A549 (cell line): ENCODE measurements around the gene CCDC102B. TPM values are rescaled to one million over a fixed set of nuclear protein-coding genes. Genes with fewer than 3 reads are reported as not detected.

ENCODE experiments used
- ATAC-seq, 2 experiments: fragments of 200-7000 bp in 1 of 2; fragments of >200 bp in 1 of 2; cut with Nextera tagmentation in 1 of 2; cut with Tn5 transposase in 1 of 2; 3 replicates each; pipeline versions ENCODE4 v1.8.0 to v1.9.1; 2018 to 2020; ENCODE audit warnings: mild to moderate bottlenecking in 1 of 2, moderate library complexity in 1 of 2
- CTCF ChIA-PET: fragments of 300-600 bp; sonication (Branson Sonifier 250); formaldehyde crosslinking; extraction: SDS; loops from one replicate; lab custom pipeline; 2021; ENCODE audit warnings: antibody characterized with exemption, inconsistent platforms; lab: Yijun Ruan, JAX
- POLR2A ChIA-PET: fragments of 350-600 bp; formaldehyde crosslinking; extraction: SDS; loops from one replicate; lab custom pipeline; 2021; ENCODE audit warnings: antibody characterized with exemption, inconsistent platforms; lab: Yijun Ruan, JAX
- DNase-seq, 2 experiments: peaks; one replicate each; pipeline versions ENCODE4 v3.0.0 to v3.0.0-alpha.2; 2011 to 2016; ENCODE audit warnings: low read depth in 1 of 2, low spot score in 1 of 2
- FAIRE-seq: peaks from 2 replicates; lab custom pipeline; 2011; peaks lifted over from hg19 to GRCh38; lab: Jason Lieb, UNC
- H3K27ac ChIP-seq, 2 experiments: fragments of >200 bp; sonication (Bioruptor Twin); formaldehyde crosslinking; 3 replicates each; pipeline ENCODE4 v1.5.1; 2016 to 2017
- H3K4me1 ChIP-seq: fragments of >200 bp; sonication (Bioruptor Twin); formaldehyde crosslinking; 3 replicates; pipeline ENCODE4 v1.6.1; 2016
- H3K4me2 ChIP-seq: fragments of >200 bp; sonication (Bioruptor Twin); formaldehyde crosslinking; 3 replicates; pipeline ENCODE4 v1.6.1; 2016
- H3K4me3 ChIP-seq: fragments of >200 bp; sonication (Bioruptor Twin); formaldehyde crosslinking; 3 replicates; pipeline ENCODE4 v1.5.1; 2016
- H3K9me3 ChIP-seq: fragments of >200 bp; sonication (Bioruptor Twin); formaldehyde crosslinking; 3 replicates; pipeline ENCODE4 v1.6.1; 2016
- CBX2 ChIP-seq: fragments of 200-600 bp; sonication (generic); IDR thresholded peaks from 2 replicates; pipeline ENCODE4 v1.6.1; 2016; ENCODE audit warnings: low read depth, mild to moderate bottlenecking, borderline replicate concordance
- E2F6 ChIP-seq: IDR thresholded peaks from 2 replicates; pipeline ENCODE4 v1.6.1; 2012; ENCODE audit warnings: low read depth, borderline replicate concordance
- EHMT2 ChIP-seq: fragments of 200-600 bp; sonication (generic); IDR thresholded peaks from 2 replicates; pipeline ENCODE4 v1.6.1; 2016; ENCODE audit warnings: antibody characterized with exemption, low read depth, mild to moderate bottlenecking, moderate library complexity
- ELK1 ChIP-seq: fragments of 150-350 bp; IDR thresholded peaks from 2 replicates; pipeline ENCODE4 v1.6.1; 2014; ENCODE audit warnings: low read depth, mild to moderate bottlenecking, low read length
- ESRRA ChIP-seq: fragments of 150-350 bp; IDR thresholded peaks from 2 replicates; pipeline ENCODE4 v1.6.1; 2014; ENCODE audit warnings: mild to moderate bottlenecking, low read length, borderline replicate concordance
- FOSL2 ChIP-seq, 2 experiments: fragments of 450-650 bp in 1 of 2; fragments of >200 bp in 1 of 2; sonication (Bioruptor Twin) in 1 of 2; formaldehyde crosslinking; IDR thresholded peaks; 2 replicates each; pipeline versions ENCODE4 v1.5.0 to v1.6.1; 2016 to 2020; ENCODE audit warnings: mild to moderate bottlenecking in 1 of 2, moderate library complexity in 1 of 2
- FOXS1 ChIP-seq: fragments of 250-450 bp; sonication (Bioruptor Pico); IDR thresholded peaks from 2 replicates; pipeline ENCODE4 v1.5.0; 2020; ENCODE audit warnings: mild to moderate bottlenecking, moderate library complexity
- GATA3 ChIP-seq: IDR thresholded peaks from 2 replicates; pipeline ENCODE4 v1.6.1; 2012; ENCODE audit warnings: borderline replicate concordance
- HOXA7 ChIP-seq: fragments of 250-450 bp; sonication (Bioruptor Pico); IDR thresholded peaks from 2 replicates; pipeline ENCODE4 v1.5.0; 2020; ENCODE audit warnings: mild to moderate bottlenecking, moderate library complexity
- JUN ChIP-seq, 2 experiments: fragments of >200 bp; sonication (Bioruptor Twin); formaldehyde crosslinking; IDR thresholded peaks; 2 replicates in 1 of 2; 3 replicates in 1 of 2; pipeline ENCODE4 v1.6.1; 2016 to 2017
- JUNB ChIP-seq: fragments of >200 bp; sonication (Bioruptor Twin); formaldehyde crosslinking; IDR thresholded peaks from 2 replicates; pipeline ENCODE4 v1.6.1; 2016
- MAFK ChIP-seq: fragments of 450-650 bp; IDR thresholded peaks from 2 replicates; pipeline ENCODE4 v1.6.1; 2014; ENCODE audit not compliant: partially characterized antibody
- MAX ChIP-seq: IDR thresholded peaks from 2 replicates; pipeline ENCODE4 v1.6.1; 2012
- NR3C1 ChIP-seq: fragments of >200 bp; sonication (Bioruptor Twin); formaldehyde crosslinking; IDR thresholded peaks from 3 replicates; pipeline ENCODE4 v1.6.1; 2017
- PBX3 ChIP-seq: IDR thresholded peaks from 2 replicates; pipeline ENCODE4 v1.6.1; 2012
- REST ChIP-seq: fragments of 200-600 bp; sonication (generic); IDR thresholded peaks from 2 replicates; pipeline ENCODE4 v1.6.1; 2016; ENCODE audit warnings: antibody characterized with exemption, mild to moderate bottlenecking, moderate library complexity
- RNF2 ChIP-seq: fragments of 200-600 bp; sonication (generic); IDR thresholded peaks from 2 replicates; pipeline ENCODE4 v1.6.1; 2016; ENCODE audit warnings: low read depth, mild to moderate bottlenecking, antibody characterized with exemption, moderate library complexity, borderline replicate concordance
- SMC3 ChIP-seq: fragments of >200 bp; sonication (Bioruptor Twin); formaldehyde crosslinking; IDR thresholded peaks from 3 replicates; pipeline ENCODE4 v1.6.1; 2018; ENCODE audit warnings: inconsistent platforms
- TFCP2L1 ChIP-seq: fragments of 250-450 bp; sonication (Bioruptor Pico); IDR thresholded peaks from 2 replicates; pipeline ENCODE4 v1.5.0; 2021; ENCODE audit warnings: mild to moderate bottlenecking
- TP53 ChIP-seq: fragments of 250-450 bp; sonication (Bioruptor Pico); IDR thresholded peaks from 2 replicates; pipeline ENCODE4 v1.5.0; 2021; ENCODE audit warnings: mild to moderate bottlenecking, moderate library complexity
- ZFP36 ChIP-seq: fragments of 450-650 bp; IDR thresholded peaks from 2 replicates; pipeline ENCODE4 v1.6.1; 2014; ENCODE audit warnings: borderline replicate concordance; ENCODE audit not compliant: partially characterized antibody
- ZNF302 ChIP-seq: fragments of 250-450 bp; sonication (Bioruptor Pico); IDR thresholded peaks from 2 replicates; pipeline ENCODE4 v1.9.0; 2021; ENCODE audit warnings: inconsistent platforms, mild to moderate bottlenecking, moderate library complexity
- WGBS: methylation state at CpG from one replicate; pipeline ENCODE4 v1.1.6; 2017; ENCODE audit errors: missing lambda C conversion rate; 5-methylcytosine and 5-hydroxymethylcytosine counted together
- polyA plus RNA-seq, 4 experiments: library from polyadenylated mRNA; depleted of rRNA in 3 of 4; stranded (reverse); fragments of >200 nt; fragmentation: RNase III in 1 of 4; extraction: RNeasy Plus Mini Kit Qiagen cat#74134 plus additional on column Dnase treatment in 1 of 4; gene quantifications; 2 replicates in 3 of 4; 3 replicates in 1 of 4; pipeline ENCODE4 v1.2.3, GENCODE V29; 2011 to 2017

Gene CCDC102B
- polyA plus RNA-seq, 2 of the 4 experiments (the other 2 are of a cell fraction): 1.2 to 1.6 TPM

GRCh38 chr18:68818584-68818983 is 20.7 kb downstream of the CCDC102B start:
- Histone ChIP-seq H3K4me2 (no peak overlapping the region), H3K27ac (no peak overlapping the region), H3K4me1 (no peaks in the 10 kb centered on the region), H3K9me3 (no peaks in the 10 kb centered on the region), H3K4me3 (no peak overlapping the region)
- TF ChIP-seq NR3C1 (no peak), JUN (IDR thresholded peaks at IDR 0.05) (no peak), ELK1 (no peak), HOXA7 (CRISPR knock-in tag) (no peak), EHMT2 (no peak), ZFP36 (no peak), PBX3 (no peak), MAX (no peak)
- FAIRE-seq: no peak
- ATAC-seq: no peak
- WGBS: 38% methylated on average over 2 of the region's 2 CpGs
- CTCF ChIA-PET: no interaction called here
- DNase-seq: no peak
- POLR2A ChIA-PET: no interaction called here

GRCh38 chr18:68822926-68823325 is 25.0 kb downstream of the CCDC102B start:
- Histone ChIP-seq H3K4me1 (no peaks in the 10 kb centered on the region), H3K27ac (no peak overlapping the region), H3K4me3 (no peak overlapping the region), H3K4me2 (no peak overlapping the region), H3K9me3 (no peaks in the 10 kb centered on the region)
- ChIA-PET CTCF (no interaction called here), POLR2A (no interaction called here)
- no peak for TF ChIP-seq GATA3
- no peak for TF ChIP-seq ESRRA
- TF ChIP-seq FOSL2 (IDR thresholded peaks at IDR 0.05): no peak
- TF ChIP-seq FOSL2 (CRISPR knock-in tag; IDR thresholded peaks at IDR 0.05): no peak
- no peak for TF ChIP-seq NR3C1
- no peak for TF ChIP-seq E2F6
- TF ChIP-seq ZNF302 (CRISPR knock-in tag): no peak
- TF ChIP-seq RNF2: no peak
- TF ChIP-seq TFCP2L1 (CRISPR knock-in tag): no peak
- no peak for DNase-seq
- no peak for FAIRE-seq
- ATAC-seq: no peak
- WGBS: 22% methylated on average over 5 of the region's 5 CpGs

GRCh38 chr18:68826121-68826520 is 28.2 kb downstream of the CCDC102B start:
- H3K4me1 ChIP-seq: no peaks in the 10 kb centered on the region
- ATAC-seq: no peak
- no peak for TF ChIP-seq TP53 (CRISPR knock-in tag)
- no peak for TF ChIP-seq FOSL2 (IDR thresholded peaks at IDR 0.05)
- no peak for TF ChIP-seq FOSL2 (CRISPR knock-in tag; IDR thresholded peaks at IDR 0.05)
- H3K9me3 ChIP-seq: no peaks in the 10 kb centered on the region
- H3K27ac ChIP-seq: no peak overlapping the region
- no peak overlapping the region for H3K4me2 ChIP-seq
- CTCF ChIA-PET: no interaction called here
- POLR2A ChIA-PET: no interaction called here
- FAIRE-seq: no peak
- DNase-seq: no peak
- H3K4me3 ChIP-seq: no peak overlapping the region
- WGBS: 23% methylated on average over 3 of the region's 3 CpGs

- Histone ChIP-seq H3K4me1 (no peaks in the 10 kb centered on the region), H3K9me3 (no peaks in the 10 kb centered on the region), H3K4me3 (no peak overlapping the region), H3K4me2 (no peak overlapping the region), H3K27ac (no peak overlapping the region)
- 15% methylated on average over 2 of the region's 2 CpGs for WGBS
- ChIA-PET CTCF (no interaction called here), POLR2A (no interaction called here)
- DNase-seq (no peak), FAIRE-seq (no peak), ATAC-seq (no peak)
- TF ChIP-seq JUNB (no peak), ZFP36 (no peak), EHMT2 (no peak), SMC3 (no peak), REST (no peak), FOXS1 (CRISPR knock-in tag) (no peak), NR3C1 (no peak), CBX2 (no peak), MAFK (no peak), PBX3 (no peak)
These were observed 32.6 kb downstream of the CCDC102B start for GRCh38 chr18:68830256-68831045.
